ENCODE results near the gene AMBRA1. TPM values are rescaled to one million over a fixed set of nuclear protein-coding genes. Genes with fewer than 3 reads are reported as not detected.

The AMBRA1 gene
- total RNA-seq, 4 donors from 2014 or later: 20.2 to 31.3 (median 25.9) TPM

DNA sequence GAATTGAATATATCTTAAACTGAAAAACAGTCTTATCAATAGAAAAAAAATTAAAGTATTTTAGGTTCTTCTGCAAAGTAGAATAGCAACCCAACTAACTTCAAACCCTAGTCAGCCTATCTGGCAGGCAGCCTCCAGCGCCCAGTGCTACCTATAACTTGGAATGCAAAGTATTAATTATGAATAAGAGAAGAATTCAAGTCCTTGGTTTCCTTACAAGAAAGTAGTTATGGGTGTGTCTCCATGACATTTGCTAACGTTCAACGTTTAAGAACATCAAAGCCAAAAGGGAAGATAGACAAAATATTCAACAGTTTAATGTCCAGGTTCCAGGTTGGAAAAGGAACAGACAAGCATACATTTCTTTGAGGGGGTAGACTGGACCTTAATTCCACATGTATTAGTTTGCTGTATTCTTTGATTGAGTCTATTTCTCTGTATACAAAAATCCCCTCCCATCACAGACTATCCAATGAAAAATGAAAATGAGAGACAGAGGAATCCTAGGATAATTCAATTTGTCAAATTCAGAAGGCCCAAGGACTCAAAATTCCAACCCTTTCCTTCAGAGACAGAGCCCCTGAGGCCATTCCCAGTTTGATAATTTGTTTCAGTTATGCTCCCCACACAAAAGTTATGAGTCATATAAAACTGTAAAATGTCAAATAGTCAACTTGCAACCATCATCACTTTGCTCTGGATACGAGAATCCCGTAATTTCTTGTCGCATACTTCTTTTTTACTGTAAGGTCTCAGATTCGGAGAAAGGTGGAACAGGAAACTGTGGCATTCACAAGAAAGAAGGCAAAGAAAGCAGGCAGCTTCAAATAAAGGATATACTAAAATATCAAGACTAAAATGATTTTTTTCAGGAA lies 118.5 kb downstream of the AMBRA1 start:
- H3K4me1 ChIP-seq: peaks cover 0 to 21% (median 0%) of the 10 kb centered on the region in 3 donors
- TF ChIP-seq, protein P1, sequence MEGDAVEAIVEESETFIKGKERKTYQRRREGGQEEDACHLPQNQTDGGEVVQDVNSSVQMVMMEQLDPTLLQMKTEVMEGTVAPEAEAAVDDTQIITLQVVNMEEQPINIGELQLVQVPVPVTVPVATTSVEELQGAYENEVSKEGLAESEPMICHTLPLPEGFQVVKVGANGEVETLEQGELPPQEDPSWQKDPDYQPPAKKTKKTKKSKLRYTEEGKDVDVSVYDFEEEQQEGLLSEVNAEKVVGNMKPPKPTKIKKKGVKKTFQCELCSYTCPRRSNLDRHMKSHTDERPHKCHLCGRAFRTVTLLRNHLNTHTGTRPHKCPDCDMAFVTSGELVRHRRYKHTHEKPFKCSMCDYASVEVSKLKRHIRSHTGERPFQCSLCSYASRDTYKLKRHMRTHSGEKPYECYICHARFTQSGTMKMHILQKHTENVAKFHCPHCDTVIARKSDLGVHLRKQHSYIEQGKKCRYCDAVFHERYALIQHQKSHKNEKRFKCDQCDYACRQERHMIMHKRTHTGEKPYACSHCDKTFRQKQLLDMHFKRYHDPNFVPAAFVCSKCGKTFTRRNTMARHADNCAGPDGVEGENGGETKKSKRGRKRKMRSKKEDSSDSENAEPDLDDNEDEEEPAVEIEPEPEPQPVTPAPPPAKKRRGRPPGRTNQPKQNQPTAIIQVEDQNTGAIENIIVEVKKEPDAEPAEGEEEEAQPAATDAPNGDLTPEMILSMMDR (IDR thresholded peaks at IDR 0.05): no peak
- no peak for TF ChIP-seq POLR2A (IDR thresholded peaks at IDR 0.05)
- H3K4me3 ChIP-seq: no peak overlapping the region
- no peak for DNase-seq
- H3K9me3 ChIP-seq: no peaks in the 10 kb centered on the region
- 72 to 75% methylated on average over 7 of the region's 7 CpGs for WGBS, 2 donors
- peaks cover 0 to 4% (median 0%) of the 10 kb centered on the region in 3 donors for H3K36me3 ChIP-seq
- intact Hi-C loops (cut with DNase I): no loop called here
- no peak overlapping the region for H3K27ac ChIP-seq
- no peaks in the 10 kb centered on the region for H3K27me3 ChIP-seq

DNA sequence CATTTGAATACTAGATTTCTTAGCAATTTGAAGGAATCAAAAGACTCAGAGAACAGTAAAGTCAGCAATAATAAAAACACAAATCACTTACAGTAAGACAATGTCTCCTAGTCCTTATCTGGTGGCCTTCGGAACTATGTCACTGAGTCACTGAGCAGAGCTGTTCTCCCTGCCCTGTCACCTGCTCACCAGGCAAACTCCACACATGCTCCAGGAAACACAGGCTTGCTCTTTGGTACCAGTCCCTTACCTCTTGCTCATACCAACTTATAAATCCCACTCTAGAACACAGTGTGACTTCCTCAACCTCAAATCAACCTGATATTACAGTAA lies 121.2 kb downstream of the AMBRA1 start:
- Histone ChIP-seq H3K27ac (no peak overlapping the region), H3K4me1 (peaks cover 0 to 21% (median 0%) of the 10 kb centered on the region in 3 donors), H3K27me3 (no peaks in the 10 kb centered on the region), H3K36me3 (peaks cover 0 to 14% (median 0%) of the 10 kb centered on the region in 3 donors), H3K9me3 (no peaks in the 10 kb centered on the region), H3K4me3 (no peak overlapping the region)
- WGBS, 2 donors: 71 to 82% methylated on average over 1 of the region's 1 CpG
- intact Hi-C loops (cut with DNase I): no loop called here
- TF ChIP-seq POLR2A (IDR thresholded peaks at IDR 0.05): no peak
- TF ChIP-seq, protein P1 (IDR thresholded peaks at IDR 0.05): no peak
- no peak for DNase-seq

DNA sequence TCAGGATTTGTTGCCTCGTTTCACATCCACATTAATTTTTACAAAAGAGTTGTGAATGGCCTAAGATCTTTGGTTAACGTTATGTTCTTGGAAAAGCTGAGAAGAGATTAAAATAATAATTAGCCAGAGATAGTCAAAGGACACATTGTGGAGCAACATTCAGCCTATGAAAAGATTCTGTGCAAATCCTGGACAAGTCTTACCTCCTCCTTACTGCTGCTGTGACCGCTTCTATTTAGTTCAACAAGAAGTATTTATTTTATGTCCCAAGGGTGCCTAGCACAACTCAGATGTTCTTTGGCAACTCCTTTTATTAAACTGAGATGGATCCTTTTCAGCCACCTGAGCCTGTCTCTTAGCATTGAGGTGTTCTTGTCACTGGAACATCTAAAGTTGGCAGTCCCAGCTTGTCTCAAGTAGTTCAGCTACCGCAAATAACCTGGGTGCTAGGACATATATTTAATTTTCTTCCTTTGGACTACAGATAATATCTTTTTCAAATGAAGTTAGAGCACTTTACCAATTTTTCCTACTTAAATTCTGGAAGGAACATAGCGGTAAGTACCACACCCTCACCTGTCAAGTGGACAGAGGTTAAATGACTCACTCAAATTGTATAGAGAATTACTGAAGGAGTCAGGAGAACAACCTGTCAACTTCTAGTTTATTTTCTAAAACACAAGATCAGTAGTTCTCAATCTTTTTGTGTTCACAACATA lies 121.7 kb downstream of the AMBRA1 start:
- WGBS, 2 donors: 75 to 81% methylated on average over 5 of the region's 5 CpGs
- no peaks in the 10 kb centered on the region for H3K9me3 ChIP-seq
- no peak overlapping the region for H3K27ac ChIP-seq
- no peak overlapping the region for H3K4me3 ChIP-seq
- H3K36me3 ChIP-seq: peaks cover 0 to 18% (median 0%) of the 10 kb centered on the region in 3 donors
- DNase-seq: no peak
- H3K4me1 ChIP-seq: peaks cover 0 to 21% (median 0%) of the 10 kb centered on the region in 3 donors
- intact Hi-C loops (cut with DNase I): no loop called here
- H3K27me3 ChIP-seq: no peaks in the 10 kb centered on the region
- TF ChIP-seq, protein P1 (IDR thresholded peaks at IDR 0.05): no peak
- no peak for TF ChIP-seq POLR2A (IDR thresholded peaks at IDR 0.05)

DNA sequence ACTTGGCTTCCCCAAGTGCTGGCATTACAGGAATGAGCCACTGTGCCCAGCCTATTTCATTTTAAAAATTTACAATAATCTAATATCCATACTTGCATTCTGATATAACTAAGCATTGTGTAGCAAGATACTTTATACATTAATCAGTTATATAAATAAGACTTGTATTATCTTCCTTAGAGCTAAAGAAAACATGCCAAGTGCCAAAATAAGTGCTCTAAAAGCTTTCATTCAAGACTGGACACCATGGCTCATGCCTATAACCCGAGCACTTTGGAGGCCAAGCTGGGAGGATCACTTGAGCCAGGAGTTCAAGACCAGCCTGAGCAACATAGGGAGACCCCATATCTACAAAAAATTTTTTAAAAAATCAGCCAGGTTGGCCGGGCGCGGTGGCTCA lies 123.9 kb downstream of the AMBRA1 start:
- no peak for DNase-seq
- Histone ChIP-seq H3K36me3 (peaks cover 0 to 18% (median 0%) of the 10 kb centered on the region in 3 donors), H3K4me1 (peaks cover 0 to 21% (median 0%) of the 10 kb centered on the region in 3 donors), H3K27ac (no peak overlapping the region), H3K4me3 (no peak overlapping the region), H3K9me3 (no peaks in the 10 kb centered on the region), H3K27me3 (no peaks in the 10 kb centered on the region)
- intact Hi-C loops (cut with DNase I): no loop called here
- no peak for TF ChIP-seq POLR2A (IDR thresholded peaks at IDR 0.05)
- TF ChIP-seq, protein P1 (IDR thresholded peaks at IDR 0.05): no peak
- 84 to 93% methylated on average over 4 of the region's 4 CpGs for WGBS, 2 donors

DNA sequence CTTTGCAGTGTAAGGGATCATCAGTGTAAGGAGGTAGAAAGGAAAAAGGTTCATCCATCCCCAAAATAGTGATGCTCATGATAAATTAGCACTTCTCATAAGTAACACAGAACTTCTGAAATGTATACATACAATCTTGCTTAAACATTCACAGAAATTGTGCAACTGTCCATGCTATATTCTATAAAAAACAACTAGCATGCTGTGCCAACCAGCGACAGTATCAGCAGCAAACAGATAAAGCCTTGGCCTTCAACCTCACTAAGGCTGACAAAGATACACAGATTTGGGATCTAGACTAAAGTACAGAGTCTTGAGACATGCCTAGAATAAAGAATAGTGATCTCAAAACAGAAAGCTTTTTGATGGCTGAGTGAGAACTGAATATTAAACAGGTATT lies 128.1 kb downstream of the AMBRA1 start:
- Histone ChIP-seq H3K27ac (no peak overlapping the region), H3K36me3 (peaks cover 0 to 18% (median 0%) of the 10 kb centered on the region in 3 donors), H3K4me1 (peaks cover 3 to 27% (median 16%) of the 10 kb centered on the region in 3 donors), H3K27me3 (no peaks in the 10 kb centered on the region), H3K9me3 (no peaks in the 10 kb centered on the region), H3K4me3 (no peak overlapping the region)
- intact Hi-C loops (cut with DNase I): no loop called here
- TF ChIP-seq, protein P1 (IDR thresholded peaks at IDR 0.05): no peak
- TF ChIP-seq POLR2A (IDR thresholded peaks at IDR 0.05): no peak
- no peak for DNase-seq
- 92 to 100% methylated on average over 1 of the region's 1 CpG for WGBS, 2 donors
